Tibial nerve (tissue), 4 donors: ENCODE data around the gene GOLGA2.

Source experiments
- EP300 ChIP-seq, 2 donors: sonication (generic); formaldehyde crosslinking; IDR thresholded peaks; one replicate each; pipeline ENCODE4 v1.6.1; 2017; ENCODE audit warnings: antibody characterized with exemption in 2 of 2, mild to moderate bottlenecking in 1 of 2
- TF ChIP-seq, protein P1 (sequence below), 5 experiments: fragments of 200-600 bp in 3 of 5; fragments of 450-650 bp in 2 of 5; sonication (generic) in 3 of 5; IDR thresholded peaks; one replicate each; pipeline ENCODE4 v1.5.1; 2016 to 2019; ENCODE audit warnings: antibody characterized with exemption in 5 of 5, mild to moderate bottlenecking in 3 of 5, moderate library complexity in 2 of 5

DNA sequence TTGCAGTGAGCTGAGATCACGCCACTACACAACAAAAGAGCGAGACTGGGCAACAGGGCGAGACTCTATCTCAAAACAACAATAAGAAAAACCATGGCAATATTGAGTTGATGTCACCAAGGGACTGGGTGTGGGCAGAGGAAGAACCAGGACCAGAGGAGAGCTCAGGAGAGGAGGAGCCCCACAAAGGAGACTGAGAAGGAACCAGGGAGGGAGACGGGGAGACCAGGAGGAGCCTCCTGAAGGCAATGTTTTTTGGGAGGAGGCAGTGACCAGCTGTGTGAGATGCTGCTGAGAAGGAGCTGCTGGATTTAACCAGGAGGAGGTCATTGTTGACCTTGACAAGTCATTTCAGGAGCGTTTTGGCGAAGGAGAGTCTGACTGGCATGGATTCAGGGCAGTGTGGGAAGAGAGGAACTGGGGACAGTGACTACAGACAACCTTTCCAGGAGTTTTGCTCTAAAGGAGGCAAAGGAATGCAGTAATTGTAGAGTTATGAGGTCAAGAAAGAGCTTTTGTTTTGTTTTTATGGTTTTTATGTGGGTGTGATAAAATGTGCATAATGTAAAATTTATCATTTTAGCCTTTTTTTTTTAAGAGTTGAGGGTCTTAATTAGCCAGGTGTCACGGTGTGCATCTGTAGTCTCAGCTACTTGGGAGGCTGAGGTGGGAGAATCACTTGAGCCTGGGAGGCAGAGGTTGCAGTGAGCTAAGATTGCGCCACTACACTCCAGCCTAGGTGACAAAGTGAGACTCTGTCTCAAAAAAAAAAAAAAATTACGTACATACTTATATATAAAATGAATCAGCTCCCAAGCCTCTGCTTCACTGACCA, 28.5 kb upstream of the GOLGA2 start:
- TF ChIP-seq, protein P1, sequence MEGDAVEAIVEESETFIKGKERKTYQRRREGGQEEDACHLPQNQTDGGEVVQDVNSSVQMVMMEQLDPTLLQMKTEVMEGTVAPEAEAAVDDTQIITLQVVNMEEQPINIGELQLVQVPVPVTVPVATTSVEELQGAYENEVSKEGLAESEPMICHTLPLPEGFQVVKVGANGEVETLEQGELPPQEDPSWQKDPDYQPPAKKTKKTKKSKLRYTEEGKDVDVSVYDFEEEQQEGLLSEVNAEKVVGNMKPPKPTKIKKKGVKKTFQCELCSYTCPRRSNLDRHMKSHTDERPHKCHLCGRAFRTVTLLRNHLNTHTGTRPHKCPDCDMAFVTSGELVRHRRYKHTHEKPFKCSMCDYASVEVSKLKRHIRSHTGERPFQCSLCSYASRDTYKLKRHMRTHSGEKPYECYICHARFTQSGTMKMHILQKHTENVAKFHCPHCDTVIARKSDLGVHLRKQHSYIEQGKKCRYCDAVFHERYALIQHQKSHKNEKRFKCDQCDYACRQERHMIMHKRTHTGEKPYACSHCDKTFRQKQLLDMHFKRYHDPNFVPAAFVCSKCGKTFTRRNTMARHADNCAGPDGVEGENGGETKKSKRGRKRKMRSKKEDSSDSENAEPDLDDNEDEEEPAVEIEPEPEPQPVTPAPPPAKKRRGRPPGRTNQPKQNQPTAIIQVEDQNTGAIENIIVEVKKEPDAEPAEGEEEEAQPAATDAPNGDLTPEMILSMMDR (IDR thresholded peaks at IDR 0.05) = no peak
- no peak for TF ChIP-seq EP300 (IDR thresholded peaks at IDR 0.05)
